HCT116 (cell line): ENCODE results near the gene CNTN2. TPM values are rescaled to one million over a fixed set of nuclear protein-coding genes. Genes with fewer than 3 reads are reported as not detected.

ENCODE experiments used
- ATAC-seq: fragments of 200-7000 bp; cut with Tn5 transposase; 2 replicates; pipeline ENCODE4 v1.9.1; 2020; ENCODE audit warnings: mild to moderate bottlenecking, moderate library complexity
- BruUV-seq: library from RNA; stranded (reverse); fragments of 400-500 nt; replicated peaks from 2 replicates; lab custom pipeline; 2021; lab: Mats Ljungman, UMichigan
- CTCF ChIA-PET: fragments of 300-600 bp; sonication (Branson Sonifier 250); formaldehyde crosslinking; loops from one replicate; lab custom pipeline; 2021; ENCODE audit warnings: antibody characterized with exemption; lab: Charles Lee
- POLR2A ChIA-PET: fragments of 300-600, 350-600 bp; sonication (Branson Sonifier 250); formaldehyde crosslinking; loops from one replicate; lab custom pipeline; 2021; ENCODE audit warnings: antibody characterized with exemption; lab: Charles Lee
- RAD21 ChIA-PET, 2 experiments: fragments of 300-600 bp; sonication (Branson Sonifier 250); formaldehyde crosslinking; loops; one replicate each; lab custom pipeline; 2023; ENCODE audit warnings: low total read pairs in 2 of 2; ENCODE audit not compliant: uncharacterized antibody in 2 of 2, unreplicated experiment in 2 of 2, low non-redundant PET in 1 of 2; lab: Charles Lee
- DNase-seq: peaks from one replicate; pipeline ENCODE4 v3.0.0-alpha.2; 2010; ENCODE audit warnings: low read depth, low spot score
- H2AFZ ChIP-seq: fragments of 200-600 bp; shearing (Covaris generic), sonication (generic); 2 replicates; pipeline ENCODE4 v1.6.1; 2017; ENCODE audit warnings: low read depth, mixed run types, mixed read lengths, antibody characterized with exemption, low read length; ENCODE audit not compliant: poor library complexity, severe bottlenecking
- H3K27ac ChIP-seq: 2 replicates; pipeline ENCODE4 v1.5.1; 2012; ENCODE audit warnings: low read depth, low read length
- H3K27me3 ChIP-seq: fragments of 200-600 bp; sonication (generic); 2 replicates; pipeline ENCODE4 v1.6.1; 2016; ENCODE audit warnings: mixed run types, low read length, mixed read lengths; ENCODE audit not compliant: insufficient read depth
- H3K36me3 ChIP-seq, 2 experiments: fragments of 200-500 bp in 1 of 2; fragments of 200-600 bp in 1 of 2; sonication (Bioruptor generic) in 1 of 2; sonication (generic) in 1 of 2; 2 replicates each; pipeline versions ENCODE4 v1.5.1 to v1.6.1; 2014 to 2016; ENCODE audit warnings: low read length in 2 of 2, inconsistent platforms in 1 of 2, mixed read lengths in 1 of 2, mixed run types in 1 of 2; ENCODE audit not compliant: insufficient read depth in 2 of 2, control insufficient read depth in 1 of 2
- H3K4me1 ChIP-seq, 2 experiments: fragments of 200-600 bp in 1 of 2; sonication (generic) in 1 of 2; 2 replicates each; pipeline versions ENCODE4 v1.5.1 to v1.6.1; 2012 to 2017; ENCODE audit warnings: low read length in 2 of 2, inconsistent platforms in 1 of 2, mild to moderate bottlenecking in 1 of 2, mixed read lengths in 1 of 2, mixed run types in 1 of 2, moderate library complexity in 1 of 2; ENCODE audit not compliant: insufficient read depth in 2 of 2, control insufficient read depth in 1 of 2
- H3K4me2 ChIP-seq: fragments of 200-600 bp; sonication (generic); 2 replicates; pipeline ENCODE4 v1.6.1; 2017; ENCODE audit warnings: mixed run types, low read length, mixed read lengths
- H3K4me3 ChIP-seq, 2 experiments: fragments of 200-600 bp in 1 of 2; sonication (generic) in 1 of 2; replicated peaks in 1 of 2; 2 replicates each; pipeline ENCODE4 v1.5.1; 2011 to 2016; ENCODE audit warnings: low read length in 2 of 2, control low read depth in 1 of 2, low read depth in 1 of 2, mild to moderate bottlenecking in 1 of 2, mixed read lengths in 1 of 2, mixed run types in 1 of 2
- H3K79me2 ChIP-seq: fragments of 200-600 bp; sonication (generic); 2 replicates; pipeline ENCODE4 v1.6.1; 2017; ENCODE audit warnings: mild to moderate bottlenecking, mixed run types, low read length, moderate library complexity, mixed read lengths; ENCODE audit not compliant: insufficient read depth
- H3K9ac ChIP-seq: fragments of 200-600 bp; sonication (generic); 2 replicates; pipeline ENCODE4 v1.6.1; 2016; ENCODE audit warnings: low read length, mixed read lengths
- H3K9me2 ChIP-seq: fragments of 200-600 bp; sonication (generic), shearing (Covaris generic); 2 replicates; pipeline ENCODE4 v1.6.1; 2017; ENCODE audit warnings: mixed run types, mild to moderate bottlenecking, moderate library complexity; ENCODE audit not compliant: insufficient read depth
- H3K9me3 ChIP-seq, 2 experiments: fragments of 200-500 bp in 1 of 2; fragments of 200-600 bp in 1 of 2; sonication (Bioruptor generic) in 1 of 2; sonication (generic) in 1 of 2; 2 replicates each; pipeline ENCODE4 v1.6.1; 2014 to 2017; ENCODE audit warnings: low read length in 2 of 2, mixed read lengths in 2 of 2, inconsistent platforms in 1 of 2, low read depth in 1 of 2, mild to moderate bottlenecking in 1 of 2, mixed run types in 1 of 2, moderate library complexity in 1 of 2; ENCODE audit not compliant: control insufficient read depth in 1 of 2, insufficient read depth in 1 of 2
- H4K20me1 ChIP-seq: fragments of 200-600 bp; sonication (generic), shearing (Covaris generic); 2 replicates; pipeline ENCODE4 v1.6.1; 2017; ENCODE audit warnings: mixed run types, mild to moderate bottlenecking, moderate library complexity; ENCODE audit not compliant: insufficient read depth
- CBX3 ChIP-seq: IDR thresholded peaks from 2 replicates; pipeline ENCODE4 v1.6.1; 2012; ENCODE audit warnings: low read depth
- CEBPB ChIP-seq: IDR thresholded peaks from 2 replicates; pipeline ENCODE4 v1.6.1; 2012; ENCODE audit warnings: low read depth
- ELF1 ChIP-seq: IDR thresholded peaks from 2 replicates; pipeline ENCODE4 v1.6.1; 2012; ENCODE audit warnings: low read depth, borderline replicate concordance
- EZH2 ChIP-seq: fragments of 200-600 bp; sonication (generic); IDR thresholded peaks from 2 replicates; pipeline ENCODE4 v1.6.1; 2017; ENCODE audit warnings: antibody characterized with exemption, mixed run types
- TCF7L2 ChIP-seq: IDR thresholded peaks from 2 replicates; pipeline ENCODE4 v1.7.0; 2011; ENCODE audit warnings: borderline replicate concordance, inconsistent platforms; ENCODE audit not compliant: insufficient read depth, insufficient read length; ENCODE audit errors: extremely low read depth
- ZNF274 ChIP-seq: fragments of 200-500 bp; sonication (Bioruptor generic); IDR thresholded peaks from 2 replicates; pipeline ENCODE4 v1.6.1; 2014; ENCODE audit warnings: mild to moderate bottlenecking, low read depth, low read length, inconsistent platforms
- intact Hi-C: fragments of 100-400 bp; cut with micrococcal nuclease; formaldehyde crosslinking; loops from 2 replicates; pipeline ENCODE4 v1.10.0; 2022
- total RNA-seq: library from RNA; stranded (reverse); gene quantifications from one replicate; pipeline ENCODE4 v1.2.1, GENCODE V29; 2021; ENCODE audit not compliant: unreplicated experiment
- TF ChIP-seq, protein P1 (sequence below): IDR thresholded peaks from 2 replicates; pipeline ENCODE4 v1.6.1; 2012; ENCODE audit warnings: low read depth
- TF ChIP-seq, protein P2 (sequence below), 3 experiments: fragments of 200-600 bp in 1 of 3; sonication (generic) in 1 of 3; IDR thresholded peaks in 2 of 3; conservative IDR thresholded peaks in 1 of 3; 2 replicates each; pipeline ENCODE4 v1.5.1; 2012 to 2017; ENCODE audit warnings: low read depth in 2 of 3, low read length in 2 of 3, antibody characterized with exemption in 1 of 3, borderline replicate concordance in 1 of 3, control low read depth in 1 of 3, mild to moderate bottlenecking in 1 of 3, mixed read lengths in 1 of 3, mixed run types in 1 of 3, moderate library complexity in 1 of 3; ENCODE audit not compliant: insufficient read depth in 1 of 3

CNTN2 gene
- total RNA-seq, 1 experiment from 2014 or later: 0.15 TPM

DNA sequence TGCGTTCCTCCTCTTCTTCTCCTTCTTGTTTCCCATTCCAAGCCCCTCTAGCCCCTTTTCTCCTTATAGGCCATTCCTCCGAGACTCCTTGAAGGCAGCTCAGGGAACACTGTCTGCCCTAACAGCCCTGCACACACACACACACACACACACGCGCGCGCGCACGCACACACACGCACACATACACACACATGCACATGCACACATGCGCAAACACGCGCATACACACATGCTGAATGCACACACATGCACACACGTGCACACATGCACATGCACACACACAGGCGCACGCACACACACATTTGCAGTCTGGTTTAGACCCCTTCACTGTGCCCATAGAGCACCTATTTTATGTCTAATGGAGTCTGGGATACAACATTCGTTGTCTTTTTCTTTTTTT, 17.8 kb upstream of the CNTN2 start:
- no peak overlapping the region for H3K4me3 ChIP-seq
- POLR2A ChIA-PET: no interaction called here
- RAD21 ChIA-PET: no interaction called here
- H3K4me2 ChIP-seq: no peak overlapping the region
- intact Hi-C loops: no loop called here
- no peaks in the 10 kb centered on the region for H3K9me2 ChIP-seq
- no peaks in the 10 kb centered on the region for H3K79me2 ChIP-seq
- no peaks in the 10 kb centered on the region for H3K4me1 ChIP-seq
- no peaks in the 10 kb centered on the region for H3K9me3 ChIP-seq
- BruUV-seq: no TSS peak
- DNase-seq (no peak), ATAC-seq (no peak)
- no peak overlapping the region for H3K27ac ChIP-seq
- H3K27me3 ChIP-seq: no peaks in the 10 kb centered on the region; the same call in 1 of the 2 replicates
- TF ChIP-seq, protein P1, sequence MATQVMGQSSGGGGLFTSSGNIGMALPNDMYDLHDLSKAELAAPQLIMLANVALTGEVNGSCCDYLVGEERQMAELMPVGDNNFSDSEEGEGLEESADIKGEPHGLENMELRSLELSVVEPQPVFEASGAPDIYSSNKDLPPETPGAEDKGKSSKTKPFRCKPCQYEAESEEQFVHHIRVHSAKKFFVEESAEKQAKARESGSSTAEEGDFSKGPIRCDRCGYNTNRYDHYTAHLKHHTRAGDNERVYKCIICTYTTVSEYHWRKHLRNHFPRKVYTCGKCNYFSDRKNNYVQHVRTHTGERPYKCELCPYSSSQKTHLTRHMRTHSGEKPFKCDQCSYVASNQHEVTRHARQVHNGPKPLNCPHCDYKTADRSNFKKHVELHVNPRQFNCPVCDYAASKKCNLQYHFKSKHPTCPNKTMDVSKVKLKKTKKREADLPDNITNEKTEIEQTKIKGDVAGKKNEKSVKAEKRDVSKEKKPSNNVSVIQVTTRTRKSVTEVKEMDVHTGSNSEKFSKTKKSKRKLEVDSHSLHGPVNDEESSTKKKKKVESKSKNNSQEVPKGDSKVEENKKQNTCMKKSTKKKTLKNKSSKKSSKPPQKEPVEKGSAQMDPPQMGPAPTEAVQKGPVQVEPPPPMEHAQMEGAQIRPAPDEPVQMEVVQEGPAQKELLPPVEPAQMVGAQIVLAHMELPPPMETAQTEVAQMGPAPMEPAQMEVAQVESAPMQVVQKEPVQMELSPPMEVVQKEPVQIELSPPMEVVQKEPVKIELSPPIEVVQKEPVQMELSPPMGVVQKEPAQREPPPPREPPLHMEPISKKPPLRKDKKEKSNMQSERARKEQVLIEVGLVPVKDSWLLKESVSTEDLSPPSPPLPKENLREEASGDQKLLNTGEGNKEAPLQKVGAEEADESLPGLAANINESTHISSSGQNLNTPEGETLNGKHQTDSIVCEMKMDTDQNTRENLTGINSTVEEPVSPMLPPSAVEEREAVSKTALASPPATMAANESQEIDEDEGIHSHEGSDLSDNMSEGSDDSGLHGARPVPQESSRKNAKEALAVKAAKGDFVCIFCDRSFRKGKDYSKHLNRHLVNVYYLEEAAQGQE: no peak
- TF ChIP-seq ZNF274: no peak
- TF ChIP-seq TCF7L2: no peak
- TF ChIP-seq CEBPB: no peak
- TF ChIP-seq, protein P2, sequence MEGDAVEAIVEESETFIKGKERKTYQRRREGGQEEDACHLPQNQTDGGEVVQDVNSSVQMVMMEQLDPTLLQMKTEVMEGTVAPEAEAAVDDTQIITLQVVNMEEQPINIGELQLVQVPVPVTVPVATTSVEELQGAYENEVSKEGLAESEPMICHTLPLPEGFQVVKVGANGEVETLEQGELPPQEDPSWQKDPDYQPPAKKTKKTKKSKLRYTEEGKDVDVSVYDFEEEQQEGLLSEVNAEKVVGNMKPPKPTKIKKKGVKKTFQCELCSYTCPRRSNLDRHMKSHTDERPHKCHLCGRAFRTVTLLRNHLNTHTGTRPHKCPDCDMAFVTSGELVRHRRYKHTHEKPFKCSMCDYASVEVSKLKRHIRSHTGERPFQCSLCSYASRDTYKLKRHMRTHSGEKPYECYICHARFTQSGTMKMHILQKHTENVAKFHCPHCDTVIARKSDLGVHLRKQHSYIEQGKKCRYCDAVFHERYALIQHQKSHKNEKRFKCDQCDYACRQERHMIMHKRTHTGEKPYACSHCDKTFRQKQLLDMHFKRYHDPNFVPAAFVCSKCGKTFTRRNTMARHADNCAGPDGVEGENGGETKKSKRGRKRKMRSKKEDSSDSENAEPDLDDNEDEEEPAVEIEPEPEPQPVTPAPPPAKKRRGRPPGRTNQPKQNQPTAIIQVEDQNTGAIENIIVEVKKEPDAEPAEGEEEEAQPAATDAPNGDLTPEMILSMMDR (IDR thresholded peaks at IDR 0.05 in 2 of 3, conservative IDR thresholded peaks at IDR 0.05 in 1 of 3; ENCODE audit: borderline replicate concordance in 1 of 3, insufficient read depth in 1 of 3, low read depth in 2 of 3, low read length in 2 of 3): no peak
- TF ChIP-seq EZH2: no peak
- no peak for TF ChIP-seq ELF1
- no peak for TF ChIP-seq CBX3
- CTCF ChIA-PET: no interaction called here
- H2AFZ ChIP-seq: no peak overlapping the region
- H3K9ac ChIP-seq: no peak overlapping the region
- H4K20me1 ChIP-seq: no peaks in the 10 kb centered on the region
- H3K36me3 ChIP-seq: no peaks in the 10 kb centered on the region
